GM12891 (cell line): ENCODE results near the gene CSF1R.

ENCODE experiments used
- DNase-seq: peaks from one replicate; pipeline ENCODE4 v3.0.0; 2011; ENCODE audit warnings: low spot score; ENCODE audit not compliant: insufficient read length
- FAIRE-seq: peaks from 2 replicates; lab custom pipeline; 2011; peaks lifted over from hg19 to GRCh38; lab: Jason Lieb, UNC
- PAX5 ChIP-seq: IDR thresholded peaks from 2 replicates; pipeline ENCODE4 v1.6.1; 2011; ENCODE audit warnings: low read length, moderate library complexity, mild to moderate bottlenecking; ENCODE audit not compliant: insufficient read depth, severe bottlenecking
- POLR2A ChIP-seq: IDR thresholded peaks from 2 replicates; pipeline ENCODE4 v1.6.1; 2011; ENCODE audit warnings: low read depth, low read length, control low read depth
- POLR2AphosphoS5 ChIP-seq: IDR thresholded peaks from 2 replicates; pipeline ENCODE4 v1.6.1; 2011; ENCODE audit warnings: low read depth, low read length, control low read depth
- POU2F2 ChIP-seq: IDR thresholded peaks from 2 replicates; pipeline ENCODE4 v1.6.1; 2011; ENCODE audit warnings: low read depth, mild to moderate bottlenecking, control low read depth, low read length, moderate library complexity
- SPI1 ChIP-seq: IDR thresholded peaks from 2 replicates; pipeline ENCODE4 v1.6.1; 2011; ENCODE audit warnings: low read depth, low read length, control low read depth
- TAF1 ChIP-seq: IDR thresholded peaks from 2 replicates; pipeline ENCODE4 v1.6.1; 2011; ENCODE audit warnings: low read depth, low read length, control low read depth

The CSF1R gene

DNA sequence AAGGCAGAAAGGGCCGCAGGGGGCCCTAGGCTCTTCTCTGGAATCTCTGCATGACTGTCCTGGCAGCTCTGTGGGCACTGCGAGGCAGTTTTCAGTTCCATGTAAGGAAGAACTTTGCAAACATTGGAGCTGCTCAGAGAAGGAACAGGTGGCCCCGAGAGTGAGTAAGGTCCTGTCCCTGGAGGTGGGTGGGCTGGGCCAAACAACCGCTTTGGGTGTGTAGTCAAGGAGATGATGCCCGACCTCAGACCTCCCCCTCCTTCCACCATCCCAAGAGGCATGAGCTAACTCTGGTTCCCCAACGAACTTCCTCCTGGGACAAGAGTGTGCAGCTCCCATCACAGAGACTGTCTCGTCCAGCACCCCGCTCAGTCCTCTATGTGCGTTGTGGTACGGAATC lies 20.5 kb downstream of the CSF1R start:
- DNase-seq: no peak
- no peak for FAIRE-seq
- TF ChIP-seq PAX5 (no peak), POLR2A (no peak), POLR2AphosphoS5 (no peak), SPI1 (no peak), TAF1 (no peak), POU2F2 (no peak)

GRCh38 chr5:150065346-150065745 lies 21.0 kb downstream of the CSF1R start:
- TF ChIP-seq PAX5 (no peak), POLR2AphosphoS5 (no peak), SPI1 (no peak), TAF1 (no peak), POU2F2 (no peak), POLR2A (no peak)
- DNase-seq (no peak), FAIRE-seq (no peak)

DNA sequence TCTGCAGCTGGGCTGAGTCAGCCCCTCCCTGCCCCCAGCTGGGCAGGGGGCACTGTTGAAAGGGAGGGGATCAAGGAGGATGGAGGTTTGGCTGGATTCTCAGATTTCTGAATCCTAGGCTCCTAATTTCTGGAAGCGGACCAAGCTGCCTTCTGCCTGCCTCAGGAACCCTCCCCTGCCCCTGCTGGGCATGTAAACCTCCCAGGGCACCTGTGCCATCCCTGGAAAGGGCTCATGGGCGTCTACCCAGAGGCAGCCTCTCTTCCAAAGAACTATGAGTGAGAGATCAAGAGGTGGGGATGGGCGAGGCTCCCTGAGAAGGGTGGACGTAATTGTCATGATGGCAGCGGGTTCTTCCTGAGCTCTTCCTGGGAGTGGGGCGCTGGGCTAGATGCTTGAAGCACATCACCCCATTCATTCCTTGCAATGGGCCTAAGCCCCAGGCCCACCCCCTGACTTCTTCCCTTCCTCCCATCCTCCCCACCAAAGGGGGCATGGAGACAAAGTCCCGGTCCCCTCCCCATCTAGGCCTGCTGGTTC lies 21.6 kb downstream of the CSF1R start:
- FAIRE-seq (no peak), DNase-seq (no peak)
- TF ChIP-seq PAX5: no peak
- TF ChIP-seq POU2F2: no peak
- TF ChIP-seq TAF1: no peak
- TF ChIP-seq SPI1: no peak
- TF ChIP-seq POLR2A: no peak
- TF ChIP-seq POLR2AphosphoS5: no peak

- DNase-seq (no peak), FAIRE-seq (no peak)
- TF ChIP-seq POLR2A (no peak), PAX5 (no peak), POLR2AphosphoS5 (no peak), TAF1 (no peak), SPI1 (no peak), POU2F2 (no peak)
Measured at GRCh38 chr5:150063638-150064037, 22.7 kb downstream of the CSF1R start.

DNA sequence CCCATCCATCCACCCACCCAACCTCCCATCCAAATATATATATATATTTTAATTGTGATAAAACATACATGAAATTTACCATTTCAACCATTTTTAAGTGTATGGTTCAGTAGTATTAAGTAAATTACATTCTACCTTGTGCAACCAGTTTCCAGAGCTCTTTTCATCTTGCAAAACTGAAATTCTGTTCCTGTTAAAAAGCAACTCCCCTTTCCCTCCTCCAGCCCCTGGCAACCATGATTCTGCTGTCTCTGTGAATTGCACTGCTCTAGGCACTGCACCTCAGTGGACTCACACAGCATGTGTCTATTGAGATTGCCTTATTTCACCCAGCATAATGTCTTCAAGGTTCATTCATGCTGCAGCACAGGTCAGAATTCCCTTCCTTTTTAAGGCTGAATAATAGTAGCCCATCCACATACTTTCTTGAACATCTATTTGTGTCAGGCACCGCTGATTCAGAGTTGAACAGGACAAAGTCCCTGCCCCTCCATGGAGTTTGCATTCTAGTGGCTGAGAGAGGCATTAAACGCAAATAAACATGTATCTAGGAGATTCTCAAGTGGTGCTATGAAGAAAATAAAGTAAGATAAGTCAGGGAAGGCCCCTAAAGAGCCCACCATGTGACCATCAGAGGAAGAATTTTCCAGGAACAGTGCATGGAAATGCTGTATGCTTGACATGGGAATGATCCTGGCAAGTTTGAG lies 24.0 kb downstream of the CSF1R start:
- FAIRE-seq (no peak), DNase-seq (no peak)
- TF ChIP-seq SPI1 (no peak), POU2F2 (no peak), PAX5 (no peak)

- no peak for FAIRE-seq
Measured at GRCh38 chr5:150061538-150061995, 24.8 kb downstream of the CSF1R start.

DNA sequence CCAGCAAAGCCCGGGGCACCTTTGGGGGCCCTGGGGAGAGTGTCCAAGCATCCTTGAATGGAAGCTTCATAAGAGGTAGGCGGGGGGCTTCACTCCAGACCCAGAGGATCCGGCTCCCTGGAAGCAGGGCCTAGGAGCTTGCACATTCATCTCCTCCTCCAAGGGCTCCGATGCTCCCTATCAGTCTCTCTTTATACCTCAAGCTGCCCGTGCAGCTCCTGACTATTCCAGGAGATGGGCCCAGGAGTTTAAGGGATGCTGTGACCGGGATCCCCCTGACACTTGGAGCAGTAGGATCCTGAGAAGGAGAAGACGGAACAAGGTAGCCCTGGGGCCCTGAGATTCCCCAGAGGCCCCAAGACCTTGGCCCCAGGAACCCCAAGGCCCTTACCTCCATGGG lies 25.9 kb downstream of the CSF1R start:
- no peak for TF ChIP-seq POLR2A
- TF ChIP-seq SPI1: no peak
- DNase-seq (no peak), FAIRE-seq (no peak)

More at GRCh38 chr5:150061538-150061995, 24.8 kb downstream of the CSF1R start:
- no peak for DNase-seq
- TF ChIP-seq POLR2A (no peak), PAX5 (no peak), TAF1 (no peak), POLR2AphosphoS5 (no peak), SPI1 (no peak), POU2F2 (no peak)

- DNase-seq: no peak
- no peak for TF ChIP-seq POLR2A
- TF ChIP-seq SPI1: no peak
- TF ChIP-seq PAX5: no peak
- no peak for TF ChIP-seq POLR2AphosphoS5
- no peak for TF ChIP-seq POU2F2
- TF ChIP-seq TAF1: no peak
- no peak for FAIRE-seq
Measured at GRCh38 chr5:150059623-150060022, 26.7 kb downstream of the CSF1R start.

- FAIRE-seq (no peak), DNase-seq (no peak)
- no peak for TF ChIP-seq TAF1
- no peak for TF ChIP-seq PAX5
- TF ChIP-seq SPI1: peak; percentile 80
Measured at GRCh38 chr5:150058480-150059126, 27.8 kb downstream of the CSF1R start.

DNA sequence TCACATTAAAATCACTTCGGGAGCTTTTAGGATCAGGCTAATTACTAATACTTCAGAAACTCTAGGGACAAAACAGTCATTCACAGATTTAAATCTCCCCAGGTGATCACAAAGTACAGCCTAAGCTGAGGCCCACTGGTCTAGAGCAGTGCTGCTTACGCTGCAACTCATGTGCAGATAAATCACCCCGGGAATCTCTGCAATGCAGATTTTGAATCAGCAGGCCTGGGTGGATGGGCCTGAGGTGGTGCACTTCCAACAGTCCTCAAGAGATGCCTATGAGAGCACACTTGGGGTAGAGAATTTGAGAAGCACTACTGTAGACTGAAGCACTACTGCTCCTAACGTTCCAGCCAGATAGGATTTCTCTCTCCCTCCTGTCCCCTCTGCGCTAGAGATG lies 28.4 kb downstream of the CSF1R start:
- FAIRE-seq (no peak), DNase-seq (no peak)
- TF ChIP-seq TAF1 (no peak), POLR2A (no peak), PAX5 (no peak), SPI1 (no peak), POLR2AphosphoS5 (no peak)
